PC-3 (cell line): Measurements from ENCODE around the gene RAX. TPM values are rescaled to one million over a fixed set of nuclear protein-coding genes. Genes with fewer than 3 reads are reported as not detected.

ENCODE experiments used
- ATAC-seq: fragments of 200-7000 bp; cut with Tn5 transposase; 2 replicates; pipeline ENCODE4 v1.9.1; 2020; ENCODE audit warnings: mild to moderate bottlenecking, moderate library complexity
- Bru-seq: library from RNA; stranded (reverse); fragments of 400-500 nt; gene quantifications from one replicate; lab custom pipeline; 2021; lab: Mats Ljungman, UMichigan
- BruChase-seq, 2 experiments: library from RNA; stranded (reverse); fragments of 400-500 nt; gene quantifications; one replicate each; lab custom pipeline; 2021; lab: Mats Ljungman, UMichigan
- BruUV-seq: library from RNA; stranded (reverse); fragments of 400-500 nt; replicated peaks from 2 replicates; lab custom pipeline; 2021; lab: Mats Ljungman, UMichigan
- CTCF ChIA-PET: fragments of 300-600 bp; sonication (Branson Sonifier 250); formaldehyde crosslinking; loops from one replicate; lab custom pipeline; 2022; ENCODE audit warnings: antibody characterized with exemption; lab: Charles Lee
- POLR2A ChIA-PET: fragments of 300-600 bp; sonication (Branson Sonifier 250); formaldehyde crosslinking; loops from one replicate; lab custom pipeline; 2022; ENCODE audit warnings: antibody characterized with exemption; ENCODE audit not compliant: unreplicated experiment; lab: Charles Lee
- DNase-seq: peaks from one replicate; pipeline ENCODE4 v3.0.0-alpha.2; 2015
- H2AFZ ChIP-seq: fragments of 300-600 bp; sonication (generic); 2 replicates; pipeline ENCODE4 v1.6.0; 2016; ENCODE audit warnings: antibody characterized with exemption, low read length
- H3F3A ChIP-seq: fragments of 300-600 bp; sonication (generic); one replicate; pipeline ENCODE4 v1.6.0; 2017; ENCODE audit warnings: antibody characterized with exemption, low read length, control low read depth, mild to moderate bottlenecking; ENCODE audit not compliant: unreplicated experiment
- H3K27ac ChIP-seq: fragments of 300-600 bp; sonication (generic); 2 replicates; pipeline ENCODE4 v1.5.1; 2016; ENCODE audit warnings: mild to moderate bottlenecking, low read length
- H3K27me3 ChIP-seq: fragments of 300-600 bp; sonication (generic); 2 replicates; pipeline ENCODE4 v1.6.1; 2016; ENCODE audit warnings: low read length, mixed read lengths
- H3K36me3 ChIP-seq: fragments of 300-600 bp; sonication (generic); 2 replicates; pipeline ENCODE4 v1.6.1; 2016; ENCODE audit warnings: low read depth, mixed run types, low read length, mixed read lengths
- H3K4me1 ChIP-seq: fragments of 300-600 bp; sonication (generic); 2 replicates; pipeline ENCODE4 v1.5.1; 2016; ENCODE audit warnings: low read length; ENCODE audit not compliant: insufficient read depth
- H3K4me2 ChIP-seq: fragments of 300-600 bp; sonication (generic); 2 replicates; pipeline ENCODE4 v1.6.0; 2016; ENCODE audit warnings: low read length
- H3K4me3 ChIP-seq: fragments of 300-600 bp; sonication (generic); 2 replicates; pipeline ENCODE4 v1.5.1; 2016; ENCODE audit warnings: mild to moderate bottlenecking, low read length, mixed read lengths
- H3K79me2 ChIP-seq: fragments of 300-600 bp; sonication (generic); 2 replicates; pipeline ENCODE4 v1.6.1; 2017; ENCODE audit warnings: low read length, mixed read lengths
- H3K9ac ChIP-seq: fragments of 300-600 bp; sonication (generic); 2 replicates; pipeline ENCODE4 v1.6.0; 2016; ENCODE audit warnings: mild to moderate bottlenecking, low read length
- H3K9me2 ChIP-seq: fragments of 300-600 bp; sonication (generic); replicated peaks from 2 replicates; pipeline ENCODE4 v1.6.1; 2016; ENCODE audit warnings: mixed run types, low read length, mixed read lengths
- H3K9me3 ChIP-seq: fragments of 300-600 bp; sonication (generic); 2 replicates; pipeline ENCODE4 v1.6.1; 2016; ENCODE audit warnings: low read length, mixed read lengths
- H4K20me1 ChIP-seq: fragments of 300-600 bp; sonication (generic); 2 replicates; pipeline ENCODE4 v1.6.1; 2016; ENCODE audit warnings: low read length, mixed read lengths
- CTCF ChIP-seq: fragments of 300-600 bp; sonication (generic); conservative IDR thresholded peaks from 2 replicates; pipeline ENCODE4 v1.5.1; 2017; ENCODE audit warnings: antibody characterized with exemption, low read depth, mild to moderate bottlenecking, low read length
- EZH2 ChIP-seq: fragments of 300-600 bp; sonication (generic); IDR thresholded peaks from one replicate; pipeline ENCODE4 v1.6.1; 2017; ENCODE audit warnings: antibody characterized with exemption, mild to moderate bottlenecking, low read length; ENCODE audit not compliant: unreplicated experiment
- EZH2phosphoT487 ChIP-seq: fragments of 300-600 bp; sonication (generic); IDR thresholded peaks from 2 replicates; pipeline ENCODE4 v1.6.1; 2018; ENCODE audit warnings: mild to moderate bottlenecking, antibody characterized with exemption, low read length, borderline replicate concordance
- intact Hi-C: fragments of 100-400 bp; cut with micrococcal nuclease; formaldehyde crosslinking; loops from 2 replicates; pipeline ENCODE4 v1.9.0; 2023
- long read RNA-seq: library from polyadenylated mRNA; unstranded; transcript quantifications from one replicate; pipeline ENCODE4 v2.0.0, GENCODE V29; 2021; ENCODE audit not compliant: unreplicated experiment
- total RNA-seq: library from RNA; depleted of rRNA; stranded (reverse); fragments of >200 nt; gene quantifications from 2 replicates; pipeline ENCODE4 v1.2.3, GENCODE V29; 2014; rRNA removed

The RAX gene
- total RNA-seq, result not detected in 2 replicates
- not detected for Bru-seq, nascent RNA
- BruChase-seq, experiment 1, labeled RNA remaining after a 6-hour chase, result not detected
- BruChase-seq, experiment 2, labeled RNA remaining after a 2-hour chase, result not detected
- long read RNA-seq, result 0 reads

GRCh38 chr18:59272891-59273758 is at the start of gene RAX:
RAX (minus strand) TSS chr18:59273454; CDS start chr18:59273206, 248 bp downstream.
- Histone ChIP-seq H3K9ac (no peak within 1 kb of the TSS), H3K36me3 (no peaks in the 10 kb centered on the region), H3K9me3 (no peaks in the 10 kb centered on the region), H3K4me3 (no peak within 1 kb of the TSS), H3K27me3 (peaks cover 44% of the 10 kb centered on the region), H3K4me2 (no peak within 1 kb of the TSS), H4K20me1 (no peaks in the 10 kb centered on the region), H2AFZ (no peak within 1 kb of the TSS), H3K9me2 (no peaks in the 10 kb centered on the region), H3F3A (no peaks in the 10 kb centered on the region), H3K79me2 (no peaks in the 10 kb centered on the region), H3K27ac (no peak within 1 kb of the TSS), H3K4me1 (no peaks in the 10 kb centered on the region)
- DNase-seq (no peak), ATAC-seq (no peak)
- intact Hi-C loops, result no loop called here
- TF ChIP-seq EZH2 (no peak), EZH2phosphoT487 (no peak), CTCF (no peak)
- CTCF ChIA-PET, result no interaction called here
- no TSS peak for BruUV-seq
- POLR2A ChIA-PET, result no interaction called here

DNA sequence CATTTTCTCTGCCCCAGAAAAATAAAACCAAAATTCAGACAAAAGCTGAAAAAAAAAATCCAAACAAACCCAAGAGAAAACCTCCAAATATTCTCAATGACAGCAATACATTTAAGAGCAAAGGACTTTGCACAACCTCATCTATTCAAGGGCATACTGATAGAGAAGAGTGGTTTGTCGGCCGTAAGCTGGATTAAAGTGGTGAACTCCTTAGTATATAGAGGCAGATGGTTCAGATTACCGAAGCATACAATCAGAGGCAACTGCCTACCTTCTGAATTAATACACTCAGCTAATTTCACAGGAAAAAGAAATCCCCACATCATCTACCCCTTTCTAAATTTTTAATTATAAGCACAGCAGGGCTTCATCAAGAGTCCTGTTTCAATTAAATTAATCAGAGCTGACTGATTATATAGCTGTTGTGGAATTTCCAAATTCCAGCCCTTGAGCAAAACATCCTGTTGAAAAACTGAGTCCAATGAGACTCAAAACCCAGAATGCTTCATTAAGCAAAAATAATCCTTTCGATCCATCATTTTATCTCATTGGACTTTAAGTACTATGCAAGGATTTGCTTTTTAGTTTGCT is 45.3 kb upstream of the RAX start, which contains the start of gene CPLX4:
Gene CPLX4 (minus strand): TSS at position 190 of the 591 bp plus-strand sequence. CDS start 187 bp downstream, at position 3.
- H3K27me3 ChIP-seq, result peaks cover 11% of the 10 kb centered on the region; the same call in 1 of the 2 replicates
- BruUV-seq, result no TSS peak
- no peaks in the 10 kb centered on the region for H3K4me1 ChIP-seq
- TF ChIP-seq CTCF (no peak), EZH2 (no peak), EZH2phosphoT487 (no peak)
- H3K27ac ChIP-seq, result no peak within 1 kb of the TSS
- H3K9ac ChIP-seq, result no peak within 1 kb of the TSS
- no peaks in the 10 kb centered on the region for H3K9me2 ChIP-seq
- no peaks in the 10 kb centered on the region for H3K9me3 ChIP-seq
- DNase-seq (no peak), ATAC-seq (no peak)
- ChIA-PET POLR2A (no interaction called here), CTCF (no interaction called here)
- no peaks in the 10 kb centered on the region for H4K20me1 ChIP-seq
- no peak within 1 kb of the TSS for H3K4me3 ChIP-seq
- H3K36me3 ChIP-seq, result no peaks in the 10 kb centered on the region
- intact Hi-C loops, result no loop called here
- H2AFZ ChIP-seq, result no peak within 1 kb of the TSS
- H3F3A ChIP-seq, result no peaks in the 10 kb centered on the region
- no peaks in the 10 kb centered on the region for H3K79me2 ChIP-seq
- H3K4me2 ChIP-seq, result no peak within 1 kb of the TSS
